Measurements from ENCODE around the gene NAPB.

NAPB gene

GRCh38 chr20:23448167-23448566 is 26.9 kb upstream of the NAPB start:
- no peak for TF ChIP-seq CTCF (IDR thresholded peaks at IDR 0.05; ENCODE audit: control insufficient read depth, insufficient read depth, low read depth, low read length, missing control alignments)
- DNase-seq (ENCODE audit: low read depth), result no peak
- no peak overlapping the region for H3K4me3 ChIP-seq (ENCODE audit: control insufficient read depth, low read depth, low read length)

GRCh38 chr20:23446505-23446904 is 25.2 kb upstream of the NAPB start:
- TF ChIP-seq CTCF (IDR thresholded peaks at IDR 0.05; ENCODE audit: control insufficient read depth, insufficient read depth, low read depth, low read length, missing control alignments), result peak; percentile 40
- DNase-seq (ENCODE audit: low read depth), result no peak
- no peak overlapping the region for H3K4me3 ChIP-seq (ENCODE audit: control insufficient read depth, low read depth, low read length)

- peak; percentile 29 for DNase-seq (ENCODE audit: low read depth)
- H3K4me3 ChIP-seq (ENCODE audit: control insufficient read depth, low read depth, low read length), result no peak overlapping the region
- TF ChIP-seq CTCF (IDR thresholded peaks at IDR 0.05; ENCODE audit: control insufficient read depth, insufficient read depth, low read depth, low read length, missing control alignments), result no peak
Observed at GRCh38 chr20:23445596-23446217, 24.4 kb upstream of the NAPB start.

DNA sequence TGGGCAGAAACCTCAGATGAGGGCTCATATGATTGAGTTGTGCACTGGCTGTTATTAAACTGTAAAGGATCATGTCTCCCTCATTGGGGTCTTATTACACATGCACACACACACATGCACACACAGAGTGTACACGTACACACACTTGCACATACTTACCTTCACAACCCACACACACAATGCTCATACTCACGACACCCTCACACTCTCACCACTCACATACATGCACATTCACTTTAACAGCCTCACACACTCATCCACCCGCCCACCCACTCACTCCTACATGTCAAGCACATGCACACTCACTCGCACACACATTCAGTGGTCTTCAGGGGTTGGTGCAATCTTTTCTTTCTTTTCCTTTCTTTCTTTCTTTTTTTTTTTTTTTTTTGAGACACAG is 23.6 kb upstream of the NAPB start:
- TF ChIP-seq CTCF (IDR thresholded peaks at IDR 0.05; ENCODE audit: control insufficient read depth, insufficient read depth, low read depth, low read length, missing control alignments), result no peak
- no peak overlapping the region for H3K4me3 ChIP-seq (ENCODE audit: control insufficient read depth, low read depth, low read length)
- DNase-seq (ENCODE audit: low read depth), result no peak

DNA sequence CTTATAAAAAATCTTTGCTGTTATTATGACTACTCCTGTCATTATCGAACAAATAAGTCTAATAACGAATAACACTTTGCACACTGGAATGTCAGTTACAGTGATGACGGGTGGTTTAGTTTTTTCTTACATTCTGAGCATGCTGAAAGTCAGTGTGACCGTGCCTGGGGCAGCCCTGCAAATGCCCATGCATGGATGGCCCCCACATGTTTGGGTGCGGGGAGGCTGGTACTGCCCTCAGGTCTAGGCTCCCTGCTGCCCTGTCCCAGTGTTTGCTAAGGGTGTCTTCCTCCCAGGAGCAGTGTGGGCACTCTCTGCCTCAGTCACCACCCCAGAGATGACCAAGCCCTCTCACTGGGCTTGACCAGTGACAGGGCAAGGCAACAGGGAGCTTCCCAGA is 21.1 kb upstream of the NAPB start:
- no peak for TF ChIP-seq CTCF (IDR thresholded peaks at IDR 0.05; ENCODE audit: control insufficient read depth, insufficient read depth, low read depth, low read length, missing control alignments)
- H3K4me3 ChIP-seq (ENCODE audit: control insufficient read depth, low read depth, low read length), result no peak overlapping the region
- no peak for DNase-seq (ENCODE audit: low read depth)

DNA sequence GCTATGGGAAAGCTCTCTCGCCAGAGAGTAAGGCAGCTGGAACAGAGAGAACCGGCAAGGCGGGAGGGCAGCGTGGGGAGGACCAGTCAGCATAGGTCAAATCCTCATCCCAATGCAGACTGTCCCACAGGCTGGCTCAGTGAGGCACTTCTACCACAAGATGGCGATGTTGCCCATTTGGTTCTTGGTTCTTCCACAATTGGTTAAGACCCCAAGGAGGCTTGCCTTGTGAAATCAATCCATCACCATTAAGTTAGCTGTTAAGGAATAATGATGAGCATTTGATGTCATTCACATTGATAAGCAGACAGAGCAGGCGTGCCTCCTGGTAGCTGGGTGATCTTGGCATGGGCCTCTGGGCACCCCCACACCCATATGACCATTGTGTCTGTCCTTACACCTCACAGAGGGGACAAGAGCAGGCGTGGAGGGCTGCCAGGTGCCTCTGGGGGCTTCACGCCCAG is 20.6 kb upstream of the NAPB start:
- peak; percentile 92 for TF ChIP-seq CTCF (IDR thresholded peaks at IDR 0.05; ENCODE audit: control insufficient read depth, insufficient read depth, low read depth, low read length, missing control alignments)
- peak; percentile 18 for DNase-seq (ENCODE audit: low read depth)
- no peak overlapping the region for H3K4me3 ChIP-seq (ENCODE audit: control insufficient read depth, low read depth, low read length)

Data from AG09309 (cell line).